Lower leg skin (tissue), 4 donors: ENCODE measurements around the gene TRPC3. TPM values are rescaled to one million over a fixed set of nuclear protein-coding genes. Genes with fewer than 3 reads are reported as not detected.

Experiments used
- DNase-seq, 2 donors: peaks; one replicate each; pipeline ENCODE4 v3.0.0-alpha.2; 2019; ENCODE audit warnings: low spot score in 2 of 2
- H3K4me3 ChIP-seq: fragments of 200-600 bp; sonication (generic); 2 replicates; pipeline ENCODE4 v1.5.1; 2017; ENCODE audit warnings: mild to moderate bottlenecking, low read depth; ENCODE audit not compliant: poor library complexity, severe bottlenecking
- CTCF ChIP-seq, 3 donors: fragments of 450-650 bp; IDR thresholded peaks; one replicate each; pipeline ENCODE4 v1.5.1; 2016; ENCODE audit warnings: antibody characterized with exemption in 3 of 3, mild to moderate bottlenecking in 3 of 3, moderate library complexity in 2 of 3
- POLR2A ChIP-seq, 2 donors: fragments of 450-650 bp; IDR thresholded peaks; one replicate each; pipeline ENCODE4 v1.6.1; 2016 to 2017; ENCODE audit warnings: antibody characterized with exemption in 2 of 2, mild to moderate bottlenecking in 1 of 2, moderate library complexity in 1 of 2
- WGBS, 2 donors: methylation state at CpG; one replicate each; pipeline ENCODE4 v1.1.5; 2018; 5-methylcytosine and 5-hydroxymethylcytosine counted together
- intact Hi-C: fragments of 100-400 bp; cut with DNase I; formaldehyde crosslinking; loops from one replicate; pipeline ENCODE4 v1.15.0; 2023; ENCODE audit warnings: low total_unique reads
- total RNA-seq, 4 donors: library from RNA; depleted of rRNA; stranded (reverse); fragments of >200 nt; gene quantifications; one replicate each; pipeline ENCODE4 v1.1.0, GENCODE V29; 2016

Gene TRPC3
- total RNA-seq, 4 donors from 2014 or later: 0.06 to 0.38 (median 0.25) TPM

- DNase-seq: no peak
- intact Hi-C loops: no loop called here
- WGBS, 2 donors: 44 to 51% methylated on average over 3 of the region's 3 CpGs
- TF ChIP-seq POLR2A (IDR thresholded peaks at IDR 0.05) (no peak), CTCF (IDR thresholded peaks at IDR 0.05) (no peak)
- H3K4me3 ChIP-seq: no peak overlapping the region
Observed at GRCh38 chr4:121873604-121874003, 78.3 kb downstream of the TRPC3 start.

GRCh38 chr4:121869841-121870822 is 81.7 kb downstream of the TRPC3 start, which contains the start of gene BBS7:
Gene BBS7, minus strand, starts transcription at chr4:121870474. Its CDS starts 161 bp downstream, at chr4:121870313.
- H3K4me3 ChIP-seq: peak within 1 kb of the TSS; percentile 65
- intact Hi-C loops: no loop called here
- peak; percentile 97 to 100 for DNase-seq
- no peak for TF ChIP-seq POLR2A (IDR thresholded peaks at IDR 0.05)
- no peak for TF ChIP-seq CTCF (IDR thresholded peaks at IDR 0.05)
- 0 to 1% methylated on average over 39 to 42 of the region's 58 CpGs for WGBS, 2 donors

- 91 to 92% methylated on average over 7 of the region's 7 CpGs for WGBS, 2 donors
- intact Hi-C loops: no loop called here
- no peak for DNase-seq
- H3K4me3 ChIP-seq: no peak overlapping the region
- TF ChIP-seq CTCF (IDR thresholded peaks at IDR 0.05) (no peak), POLR2A (IDR thresholded peaks at IDR 0.05) (no peak)
Observed at GRCh38 chr4:121863799-121864198, 88.1 kb downstream of the TRPC3 start.

- 94 to 97% methylated on average over 2 of the region's 2 CpGs for WGBS, 2 donors
- intact Hi-C loops: no loop called here
- TF ChIP-seq POLR2A (IDR thresholded peaks at IDR 0.05) (no peak), CTCF (IDR thresholded peaks at IDR 0.05) (no peak)
- DNase-seq: no peak
- no peak overlapping the region for H3K4me3 ChIP-seq
Observed at GRCh38 chr4:121861426-121861825, 90.4 kb downstream of the TRPC3 start.

GRCh38 chr4:121860121-121860520 is 91.7 kb downstream of the TRPC3 start:
- TF ChIP-seq POLR2A (IDR thresholded peaks at IDR 0.05) (no peak), CTCF (IDR thresholded peaks at IDR 0.05) (no peak)
- no peak overlapping the region for H3K4me3 ChIP-seq
- DNase-seq: no peak
- intact Hi-C loops: no loop called here
